GM23338 (cell line): ENCODE data around the gene LTBP3. TPM values are rescaled to one million over a fixed set of nuclear protein-coding genes. Genes with fewer than 3 reads are reported as not detected.

Source experiments
- ATAC-seq: fragments of 200-7000 bp; cut with Tn5 transposase; 3 replicates; pipeline ENCODE4 v1.9.1; 2020
- DNase-seq: peaks from one replicate; pipeline ENCODE4 v3.0.0-alpha.2; 2015; ENCODE audit warnings: low spot score
- H2AFZ ChIP-seq: fragments of 200-600 bp; sonication (generic); 2 replicates; pipeline ENCODE4 v1.8.0; 2016; ENCODE audit warnings: antibody characterized with exemption, mild to moderate bottlenecking, moderate library complexity
- H3F3A ChIP-seq: fragments of 200-600 bp; sonication (generic); replicated peaks from 2 replicates; pipeline ENCODE4 v1.8.0; 2017; ENCODE audit warnings: antibody characterized with exemption, mixed run types, low read depth
- H3K27ac ChIP-seq: fragments of 200-600 bp; sonication (generic); 2 replicates; pipeline ENCODE4 v1.6.1; 2016; ENCODE audit warnings: low read depth
- H3K27me3 ChIP-seq: fragments of 200-600 bp; sonication (generic); 2 replicates; pipeline ENCODE4 v1.8.0; 2016; ENCODE audit warnings: mild to moderate bottlenecking, mixed run types, moderate library complexity; ENCODE audit not compliant: insufficient read depth
- H3K36me3 ChIP-seq: fragments of 200-600 bp; sonication (generic); 2 replicates; pipeline ENCODE4 v1.8.0; 2016; ENCODE audit warnings: mild to moderate bottlenecking; ENCODE audit not compliant: insufficient read depth
- H3K4me1 ChIP-seq: fragments of 200-600 bp; sonication (generic); 2 replicates; pipeline ENCODE4 v1.8.0; 2016; ENCODE audit warnings: mild to moderate bottlenecking, moderate library complexity; ENCODE audit not compliant: insufficient read depth
- H3K4me2 ChIP-seq: fragments of 200-600 bp; sonication (generic); 2 replicates; pipeline ENCODE4 v1.7.1; 2017; ENCODE audit warnings: mixed run types
- H3K4me3 ChIP-seq: fragments of 200-600 bp; sonication (generic); 2 replicates; pipeline ENCODE4 v1.6.1; 2016; ENCODE audit warnings: mixed run types
- H3K79me2 ChIP-seq: fragments of 200-600 bp; sonication (generic); replicated peaks from 2 replicates; pipeline ENCODE4 v1.8.0; 2017; ENCODE audit warnings: mild to moderate bottlenecking; ENCODE audit not compliant: insufficient read depth
- H3K9me2 ChIP-seq: fragments of 200-600 bp; sonication (generic); 2 replicates; pipeline ENCODE4 v1.8.0; 2017; ENCODE audit not compliant: insufficient read depth
- H4K20me1 ChIP-seq: fragments of 200-600 bp; sonication (generic); replicated peaks from 2 replicates; pipeline ENCODE4 v1.8.0; 2017; ENCODE audit warnings: mild to moderate bottlenecking; ENCODE audit not compliant: insufficient read depth
- H3K27ac Mint-ChIP-seq: 2 replicates; pipeline ENCODE4 v1.8.0; 2020; ENCODE audit warnings: inconsistent platforms, mild to moderate bottlenecking, moderate library complexity, mixed read lengths
- H3K27me3 Mint-ChIP-seq: 3 replicates; pipeline ENCODE4 v1.8.0; 2022; ENCODE audit warnings: low read depth, mild to moderate bottlenecking, moderate library complexity, mixed read lengths, inconsistent platforms; ENCODE audit not compliant: insufficient read depth, poor library complexity
- H3K36me3 Mint-ChIP-seq: 3 replicates; pipeline ENCODE4 v1.8.0; 2021; ENCODE audit warnings: low read depth, mild to moderate bottlenecking, inconsistent platforms, moderate library complexity, mixed read lengths
- H3K4me1 Mint-ChIP-seq: 3 replicates; pipeline ENCODE4 v1.8.0; 2020; ENCODE audit warnings: mild to moderate bottlenecking, inconsistent platforms, mixed read lengths
- H3K4me3 Mint-ChIP-seq: 3 replicates; pipeline ENCODE4 v1.8.0; 2021; ENCODE audit warnings: moderate library complexity, mild to moderate bottlenecking, inconsistent platforms, mixed read lengths
- H3K9me3 Mint-ChIP-seq: 3 replicates; pipeline ENCODE4 v1.8.0; 2020; ENCODE audit warnings: moderate library complexity, mild to moderate bottlenecking, inconsistent platforms, mixed read lengths
- CREB1 ChIP-seq: fragments of 250-450 bp; sonication (Bioruptor Pico); IDR thresholded peaks from 2 replicates; pipeline ENCODE4 v1.5.0; 2020; ENCODE audit warnings: low read depth, mild to moderate bottlenecking, moderate library complexity
- EZH2 ChIP-seq: fragments of 200-600 bp; sonication (generic); IDR thresholded peaks from one replicate; pipeline ENCODE4 v1.8.0; 2017; ENCODE audit warnings: antibody characterized with exemption, mild to moderate bottlenecking, low read depth; ENCODE audit not compliant: unreplicated experiment
- EZH2phosphoT487 ChIP-seq: fragments of 200-600 bp; sonication (generic); IDR thresholded peaks from one replicate; pipeline ENCODE4 v1.8.1; 2018; ENCODE audit warnings: antibody characterized with exemption; ENCODE audit not compliant: unreplicated experiment
- JUNB ChIP-seq: IDR thresholded peaks from one replicate; pipeline ENCODE4 v1.6.1; 2016; ENCODE audit warnings: antibody characterized with exemption; ENCODE audit not compliant: unreplicated experiment
- NANOG ChIP-seq: IDR thresholded peaks from 2 replicates; pipeline ENCODE4 v1.6.1; 2016; ENCODE audit warnings: antibody characterized with exemption, borderline replicate concordance
- POLR2AphosphoS5 ChIP-seq: IDR thresholded peaks from 2 replicates; pipeline ENCODE4 v1.6.1; 2016; ENCODE audit warnings: antibody characterized with exemption, low read depth
- STAT1 ChIP-seq: IDR thresholded peaks from one replicate; pipeline ENCODE4 v1.6.1; 2016; ENCODE audit warnings: antibody characterized with exemption; ENCODE audit not compliant: unreplicated experiment
- ZNF114 ChIP-seq: fragments of 250-450 bp; sonication (Bioruptor Pico); IDR thresholded peaks from 2 replicates; pipeline ENCODE4 v1.5.0; 2020; ENCODE audit warnings: mild to moderate bottlenecking, moderate library complexity
- ZNF331 ChIP-seq: fragments of 250-450 bp; sonication (Bioruptor Pico); IDR thresholded peaks from 2 replicates; pipeline ENCODE4 v1.5.0; 2020; ENCODE audit warnings: low read depth, mild to moderate bottlenecking, moderate library complexity
- polyA plus RNA-seq: library from polyadenylated mRNA; unstranded; fragments of >200 nt; fragmentation: Nextera tagmentation; extraction: Ambion mirVana; gene quantifications from 2 replicates; pipeline ENCODE4 v1.2.1, GENCODE V29; 2016
- total RNA-seq: library from RNA; depleted of rRNA; stranded (reverse); fragments of >200 nt; shearing (Covaris generic); gene quantifications from 2 replicates; pipeline ENCODE4 v1.2.3, GENCODE V29; 2014
- TF ChIP-seq, protein P1 (sequence below): IDR thresholded peaks from one replicate; pipeline ENCODE4 v1.6.1; 2018; ENCODE audit warnings: antibody characterized with exemption; ENCODE audit not compliant: unreplicated experiment
- TF ChIP-seq, protein P2 (sequence below), 2 experiments: fragments of 200-600 bp in 1 of 2; sonication (generic) in 1 of 2; conservative IDR thresholded peaks; 2 replicates each; pipeline versions ENCODE4 v1.5.1 to v1.6.1; 2016 to 2017; ENCODE audit warnings: antibody characterized with exemption in 2 of 2, low read depth in 2 of 2, mild to moderate bottlenecking in 2 of 2, moderate library complexity in 1 of 2
- TF ChIP-seq, protein P3 (sequence below): IDR thresholded peaks from 2 replicates; pipeline ENCODE4 v1.6.1; 2016; ENCODE audit warnings: antibody characterized with exemption
- TF ChIP-seq, protein P4 (sequence below): fragments of 250-450 bp; sonication (Bioruptor Pico); IDR thresholded peaks from 2 replicates; pipeline ENCODE4 v1.5.0; 2020; ENCODE audit warnings: mild to moderate bottlenecking, moderate library complexity

LTBP3 gene
- total and polyA plus RNA-seq, 2 experiments from 2014 or later: 9.5 to 29.2 TPM

DNA sequence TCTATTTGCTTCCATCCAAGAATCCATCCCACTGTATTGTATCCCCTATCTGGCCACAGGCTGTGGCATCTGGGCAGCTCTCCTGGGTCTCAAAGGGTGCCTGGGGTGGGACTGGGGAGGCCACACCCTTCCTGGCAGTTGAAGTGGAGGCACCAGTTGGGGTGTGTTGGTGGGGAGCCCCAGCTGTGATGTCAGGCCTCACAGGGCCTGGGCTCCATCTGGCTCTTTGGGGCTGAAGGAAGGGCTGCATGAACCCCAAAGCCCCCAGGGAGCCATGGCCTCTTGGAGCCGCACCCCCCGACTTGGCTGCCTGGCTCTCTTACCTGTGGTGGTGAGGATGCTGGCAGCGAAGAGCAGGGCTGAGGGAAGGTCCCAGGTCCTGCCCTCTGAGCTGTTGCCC, 37.0 kb upstream of the LTBP3 start:
- Histone ChIP-seq H3K4me1 (peaks cover 13% of the 10 kb centered on the region; the same call in 1 of the 2 replicates), H3K4me3 (no peak overlapping the region), H3K36me3 (no peaks in the 10 kb centered on the region; the same call in 1 of the 2 replicates), H4K20me1 (no peaks in the 10 kb centered on the region; the same call in 1 of the 2 replicates), H3F3A (peaks cover 26% of the 10 kb centered on the region; the same call in 1 of the 2 replicates), H3K27ac (no peak overlapping the region), H2AFZ (no peak overlapping the region), H3K9me2 (no peaks in the 10 kb centered on the region), H3K4me2 (no peak overlapping the region), H3K79me2 (no peaks in the 10 kb centered on the region), H3K27me3 (peaks cover 42% of the 10 kb centered on the region)
- no peaks in the 10 kb centered on the region; the same call in 2 of the 3 replicates for H3K9me3 Mint-ChIP-seq
- TF ChIP-seq EZH2: no peak
- TF ChIP-seq POLR2AphosphoS5: no peak
- TF ChIP-seq, protein P1, sequence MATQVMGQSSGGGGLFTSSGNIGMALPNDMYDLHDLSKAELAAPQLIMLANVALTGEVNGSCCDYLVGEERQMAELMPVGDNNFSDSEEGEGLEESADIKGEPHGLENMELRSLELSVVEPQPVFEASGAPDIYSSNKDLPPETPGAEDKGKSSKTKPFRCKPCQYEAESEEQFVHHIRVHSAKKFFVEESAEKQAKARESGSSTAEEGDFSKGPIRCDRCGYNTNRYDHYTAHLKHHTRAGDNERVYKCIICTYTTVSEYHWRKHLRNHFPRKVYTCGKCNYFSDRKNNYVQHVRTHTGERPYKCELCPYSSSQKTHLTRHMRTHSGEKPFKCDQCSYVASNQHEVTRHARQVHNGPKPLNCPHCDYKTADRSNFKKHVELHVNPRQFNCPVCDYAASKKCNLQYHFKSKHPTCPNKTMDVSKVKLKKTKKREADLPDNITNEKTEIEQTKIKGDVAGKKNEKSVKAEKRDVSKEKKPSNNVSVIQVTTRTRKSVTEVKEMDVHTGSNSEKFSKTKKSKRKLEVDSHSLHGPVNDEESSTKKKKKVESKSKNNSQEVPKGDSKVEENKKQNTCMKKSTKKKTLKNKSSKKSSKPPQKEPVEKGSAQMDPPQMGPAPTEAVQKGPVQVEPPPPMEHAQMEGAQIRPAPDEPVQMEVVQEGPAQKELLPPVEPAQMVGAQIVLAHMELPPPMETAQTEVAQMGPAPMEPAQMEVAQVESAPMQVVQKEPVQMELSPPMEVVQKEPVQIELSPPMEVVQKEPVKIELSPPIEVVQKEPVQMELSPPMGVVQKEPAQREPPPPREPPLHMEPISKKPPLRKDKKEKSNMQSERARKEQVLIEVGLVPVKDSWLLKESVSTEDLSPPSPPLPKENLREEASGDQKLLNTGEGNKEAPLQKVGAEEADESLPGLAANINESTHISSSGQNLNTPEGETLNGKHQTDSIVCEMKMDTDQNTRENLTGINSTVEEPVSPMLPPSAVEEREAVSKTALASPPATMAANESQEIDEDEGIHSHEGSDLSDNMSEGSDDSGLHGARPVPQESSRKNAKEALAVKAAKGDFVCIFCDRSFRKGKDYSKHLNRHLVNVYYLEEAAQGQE: no peak
- TF ChIP-seq, protein P2, sequence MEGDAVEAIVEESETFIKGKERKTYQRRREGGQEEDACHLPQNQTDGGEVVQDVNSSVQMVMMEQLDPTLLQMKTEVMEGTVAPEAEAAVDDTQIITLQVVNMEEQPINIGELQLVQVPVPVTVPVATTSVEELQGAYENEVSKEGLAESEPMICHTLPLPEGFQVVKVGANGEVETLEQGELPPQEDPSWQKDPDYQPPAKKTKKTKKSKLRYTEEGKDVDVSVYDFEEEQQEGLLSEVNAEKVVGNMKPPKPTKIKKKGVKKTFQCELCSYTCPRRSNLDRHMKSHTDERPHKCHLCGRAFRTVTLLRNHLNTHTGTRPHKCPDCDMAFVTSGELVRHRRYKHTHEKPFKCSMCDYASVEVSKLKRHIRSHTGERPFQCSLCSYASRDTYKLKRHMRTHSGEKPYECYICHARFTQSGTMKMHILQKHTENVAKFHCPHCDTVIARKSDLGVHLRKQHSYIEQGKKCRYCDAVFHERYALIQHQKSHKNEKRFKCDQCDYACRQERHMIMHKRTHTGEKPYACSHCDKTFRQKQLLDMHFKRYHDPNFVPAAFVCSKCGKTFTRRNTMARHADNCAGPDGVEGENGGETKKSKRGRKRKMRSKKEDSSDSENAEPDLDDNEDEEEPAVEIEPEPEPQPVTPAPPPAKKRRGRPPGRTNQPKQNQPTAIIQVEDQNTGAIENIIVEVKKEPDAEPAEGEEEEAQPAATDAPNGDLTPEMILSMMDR (conservative IDR thresholded peaks at IDR 0.05; ENCODE audit: low read depth in 2 of 2): no peak
- TF ChIP-seq CREB1 (CRISPR knock-in tag): no peak
- TF ChIP-seq JUNB: no peak
- TF ChIP-seq, protein P3, sequence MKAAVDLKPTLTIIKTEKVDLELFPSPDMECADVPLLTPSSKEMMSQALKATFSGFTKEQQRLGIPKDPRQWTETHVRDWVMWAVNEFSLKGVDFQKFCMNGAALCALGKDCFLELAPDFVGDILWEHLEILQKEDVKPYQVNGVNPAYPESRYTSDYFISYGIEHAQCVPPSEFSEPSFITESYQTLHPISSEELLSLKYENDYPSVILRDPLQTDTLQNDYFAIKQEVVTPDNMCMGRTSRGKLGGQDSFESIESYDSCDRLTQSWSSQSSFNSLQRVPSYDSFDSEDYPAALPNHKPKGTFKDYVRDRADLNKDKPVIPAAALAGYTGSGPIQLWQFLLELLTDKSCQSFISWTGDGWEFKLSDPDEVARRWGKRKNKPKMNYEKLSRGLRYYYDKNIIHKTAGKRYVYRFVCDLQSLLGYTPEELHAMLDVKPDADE: no peak
- TF ChIP-seq ZNF331: no peak
- TF ChIP-seq STAT1: no peak
- TF ChIP-seq, protein P4, sequence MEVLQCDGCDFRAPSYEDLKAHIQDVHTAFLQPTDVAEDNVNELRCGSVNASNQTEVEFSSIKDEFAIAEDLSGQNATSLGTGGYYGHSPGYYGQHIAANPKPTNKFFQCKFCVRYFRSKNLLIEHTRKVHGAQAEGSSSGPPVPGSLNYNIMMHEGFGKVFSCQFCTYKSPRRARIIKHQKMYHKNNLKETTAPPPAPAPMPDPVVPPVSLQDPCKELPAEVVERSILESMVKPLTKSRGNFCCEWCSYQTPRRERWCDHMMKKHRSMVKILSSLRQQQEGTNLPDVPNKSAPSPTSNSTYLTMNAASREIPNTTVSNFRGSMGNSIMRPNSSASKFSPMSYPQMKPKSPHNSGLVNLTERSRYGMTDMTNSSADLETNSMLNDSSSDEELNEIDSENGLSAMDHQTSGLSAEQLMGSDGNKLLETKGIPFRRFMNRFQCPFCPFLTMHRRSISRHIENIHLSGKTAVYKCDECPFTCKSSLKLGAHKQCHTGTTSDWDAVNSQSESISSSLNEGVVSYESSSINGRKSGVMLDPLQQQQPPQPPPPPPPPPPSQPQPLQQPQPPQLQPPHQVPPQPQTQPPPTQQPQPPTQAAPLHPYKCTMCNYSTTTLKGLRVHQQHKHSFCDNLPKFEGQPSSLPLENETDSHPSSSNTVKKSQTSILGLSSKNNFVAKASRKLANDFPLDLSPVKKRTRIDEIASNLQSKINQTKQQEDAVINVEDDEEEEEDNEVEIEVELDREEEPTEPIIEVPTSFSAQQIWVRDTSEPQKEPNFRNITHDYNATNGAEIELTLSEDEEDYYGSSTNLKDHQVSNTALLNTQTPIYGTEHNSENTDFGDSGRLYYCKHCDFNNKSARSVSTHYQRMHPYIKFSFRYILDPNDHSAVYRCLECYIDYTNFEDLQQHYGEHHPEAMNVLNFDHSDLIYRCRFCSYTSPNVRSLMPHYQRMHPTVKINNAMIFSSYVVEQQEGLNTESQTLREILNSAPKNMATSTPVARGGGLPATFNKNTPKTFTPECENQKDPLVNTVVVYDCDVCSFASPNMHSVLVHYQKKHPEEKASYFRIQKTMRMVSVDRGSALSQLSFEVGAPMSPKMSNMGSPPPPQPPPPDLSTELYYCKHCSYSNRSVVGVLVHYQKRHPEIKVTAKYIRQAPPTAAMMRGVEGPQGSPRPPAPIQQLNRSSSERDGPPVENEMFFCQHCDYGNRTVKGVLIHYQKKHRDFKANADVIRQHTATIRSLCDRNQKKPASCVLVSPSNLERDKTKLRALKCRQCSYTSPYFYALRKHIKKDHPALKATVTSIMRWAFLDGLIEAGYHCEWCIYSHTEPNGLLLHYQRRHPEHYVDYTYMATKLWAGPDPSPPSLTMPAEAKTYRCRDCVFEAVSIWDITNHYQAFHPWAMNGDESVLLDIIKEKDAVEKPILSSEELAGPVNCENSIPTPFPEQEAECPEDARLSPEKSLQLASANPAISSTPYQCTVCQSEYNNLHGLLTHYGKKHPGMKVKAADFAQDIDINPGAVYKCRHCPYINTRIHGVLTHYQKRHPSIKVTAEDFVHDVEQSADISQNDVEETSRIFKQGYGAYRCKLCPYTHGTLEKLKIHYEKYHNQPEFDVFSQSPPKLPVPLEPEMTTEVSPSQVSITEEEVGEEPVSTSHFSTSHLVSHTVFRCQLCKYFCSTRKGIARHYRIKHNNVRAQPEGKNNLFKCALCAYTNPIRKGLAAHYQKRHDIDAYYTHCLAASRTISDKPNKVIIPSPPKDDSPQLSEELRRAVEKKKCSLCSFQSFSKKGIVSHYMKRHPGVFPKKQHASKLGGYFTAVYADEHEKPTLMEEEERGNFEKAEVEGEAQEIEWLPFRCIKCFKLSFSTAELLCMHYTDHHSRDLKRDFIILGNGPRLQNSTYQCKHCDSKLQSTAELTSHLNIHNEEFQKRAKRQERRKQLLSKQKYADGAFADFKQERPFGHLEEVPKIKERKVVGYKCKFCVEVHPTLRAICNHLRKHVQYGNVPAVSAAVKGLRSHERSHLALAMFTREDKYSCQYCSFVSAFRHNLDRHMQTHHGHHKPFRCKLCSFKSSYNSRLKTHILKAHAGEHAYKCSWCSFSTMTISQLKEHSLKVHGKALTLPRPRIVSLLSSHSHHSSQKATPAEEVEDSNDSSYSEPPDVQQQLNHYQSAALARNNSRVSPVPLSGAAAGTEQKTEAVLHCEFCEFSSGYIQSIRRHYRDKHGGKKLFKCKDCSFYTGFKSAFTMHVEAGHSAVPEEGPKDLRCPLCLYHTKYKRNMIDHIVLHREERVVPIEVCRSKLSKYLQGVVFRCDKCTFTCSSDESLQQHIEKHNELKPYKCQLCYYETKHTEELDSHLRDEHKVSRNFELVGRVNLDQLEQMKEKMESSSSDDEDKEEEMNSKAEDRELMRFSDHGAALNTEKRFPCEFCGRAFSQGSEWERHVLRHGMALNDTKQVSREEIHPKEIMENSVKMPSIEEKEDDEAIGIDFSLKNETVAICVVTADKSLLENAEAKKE: no peak
- no peak for TF ChIP-seq NANOG
- no peak for TF ChIP-seq ZNF114 (CRISPR knock-in tag)
- TF ChIP-seq EZH2phosphoT487: no peak
- no peak overlapping the region for H3K27ac Mint-ChIP-seq
- H3K4me1 Mint-ChIP-seq: peaks cover 13% of the 10 kb centered on the region
- peaks cover 36% of the 10 kb centered on the region for H3K27me3 Mint-ChIP-seq
- ATAC-seq (no peak), DNase-seq (no peak)
- H3K4me3 Mint-ChIP-seq: no peak overlapping the region
- H3K36me3 Mint-ChIP-seq: peaks cover 9% of the 10 kb centered on the region; the same call in 2 of the 3 replicates
